NCI-H2081 treated with DMSO at 0.1 percent for 48 hours (cell line): ENCODE results near the gene ABCG8.

ENCODE experiments used
- DNase-seq: peaks from one replicate; lab custom pipeline; 2025; lab: John Stamatoyannopoulos, UW

The ABCG8 gene

GRCh38 chr2:43826305-43827250 lies 12.2 kb upstream of the ABCG8 start:
- DNase-seq = no peak

- DNase-seq = no peak
Observed at GRCh38 chr2:43831543-43832294, 7.1 kb upstream of the ABCG8 start.

- no peak for DNase-seq
Observed at GRCh38 chr2:43832457-43832856, 6.3 kb upstream of the ABCG8 start.

GRCh38 chr2:43837033-43837432 lies 1.7 kb upstream of the ABCG8 start:
- no peak for DNase-seq

- DNase-seq = no peak
Observed at GRCh38 chr2:43837831-43838559, 776 bp upstream of the ABCG8 start.

- DNase-seq = no peak
Observed at GRCh38 chr2:43839776-43840564, 1.2 kb downstream of the ABCG8 start.

- no peak for DNase-seq
Observed at GRCh38 chr2:43840965-43841364, 2.2 kb downstream of the ABCG8 start.

GRCh38 chr2:43841949-43842865 lies 3.4 kb downstream of the ABCG8 start:
- DNase-seq = no peak

- DNase-seq = no peak
Observed at GRCh38 chr2:43842866-43843226, 4.1 kb downstream of the ABCG8 start.

GRCh38 chr2:43845181-43845580 lies 6.4 kb downstream of the ABCG8 start:
- no peak for DNase-seq

- no peak for DNase-seq
Observed at GRCh38 chr2:43846140-43846793, 7.5 kb downstream of the ABCG8 start.

GRCh38 chr2:43848214-43848613 lies 9.4 kb downstream of the ABCG8 start:
- no peak for DNase-seq

- no peak for DNase-seq
Observed at GRCh38 chr2:43851011-43851980, 12.5 kb downstream of the ABCG8 start.

- DNase-seq = no peak
Observed at GRCh38 chr2:43852196-43852730, 13.5 kb downstream of the ABCG8 start.

- DNase-seq = no peak
Observed at GRCh38 chr2:43853141-43854081, 14.6 kb downstream of the ABCG8 start.

- no peak for DNase-seq
Observed at GRCh38 chr2:43854671-43855070, 15.9 kb downstream of the ABCG8 start.

GRCh38 chr2:43855292-43855691 lies 16.5 kb downstream of the ABCG8 start:
- no peak for DNase-seq
